Activated T-helper 17 cell treated with anti-CD3 and anti-CD28 coated beads, Interleukin-2, amount 50 U/mL, for 72 hours (primary cell): ENCODE measurements around the gene ITM2C. TPM values are rescaled to one million over a fixed set of nuclear protein-coding genes. Genes with fewer than 3 reads are reported as not detected.

ENCODE experiments used
- ATAC-seq: fragments of 150-1000 bp; cut with Tn5 transposase; replicated peaks from 2 replicates; pipeline ENCODE4 v1.10.0; 2021; ENCODE audit warnings: mild to moderate bottlenecking, moderate library complexity
- H3K27ac Mint-ChIP-seq: one replicate; pipeline ENCODE4 v1.8.0; 2022; ENCODE audit warnings: mixed read lengths
- H3K27me3 Mint-ChIP-seq: one replicate; pipeline ENCODE4 v1.8.0; 2022; ENCODE audit warnings: mixed read lengths
- H3K36me3 Mint-ChIP-seq: one replicate; pipeline ENCODE4 v1.8.0; 2022; ENCODE audit warnings: low read depth, mild to moderate bottlenecking, mixed read lengths
- H3K4me1 Mint-ChIP-seq: one replicate; pipeline ENCODE4 v1.8.0; 2022; ENCODE audit warnings: mixed read lengths
- H3K4me3 Mint-ChIP-seq: one replicate; pipeline ENCODE4 v1.8.0; 2022; ENCODE audit warnings: mild to moderate bottlenecking, mixed read lengths
- H3K9me3 Mint-ChIP-seq: one replicate; pipeline ENCODE4 v1.8.0; 2022; ENCODE audit warnings: mixed read lengths
- total RNA-seq, 2 donors: library from RNA; stranded (reverse); gene quantifications; one replicate each; pipeline ENCODE4 v1.2.3, GENCODE V29; 2022

Gene ITM2C
- total RNA-seq, 2 donors from 2014 or later = 28.7 to 45.0 TPM

DNA sequence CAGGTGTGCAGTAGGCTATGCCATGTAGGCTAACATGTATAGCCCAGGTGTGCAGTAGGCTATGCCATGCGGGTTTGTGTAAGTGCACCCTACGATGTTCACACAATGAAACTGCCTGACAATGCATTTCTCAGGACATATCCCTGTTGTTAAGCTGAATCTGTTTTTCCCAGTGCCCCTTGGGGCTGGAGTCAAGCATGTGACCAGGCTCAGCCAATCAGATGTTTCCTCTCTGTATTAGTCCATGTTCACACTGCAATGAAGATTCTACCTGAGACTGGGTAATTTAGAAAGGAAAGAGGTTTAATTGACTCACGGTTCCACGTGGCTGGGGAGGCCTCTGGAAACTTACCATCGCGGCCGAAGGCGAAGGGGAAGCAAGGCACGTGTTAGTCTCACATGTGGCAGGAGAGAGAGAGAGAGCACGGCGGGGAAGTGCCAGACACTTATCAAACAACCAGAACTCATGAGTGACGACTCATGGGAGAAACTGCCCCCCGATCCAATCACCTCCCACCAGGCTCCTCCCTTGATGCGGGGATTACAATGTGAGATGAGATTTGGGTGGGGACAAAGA is 24.2 kb downstream of the ITM2C start:
- Mint-ChIP-seq H3K9me3 (no peaks in the 10 kb centered on the region), H3K27ac (no peak overlapping the region), H3K36me3 (no peaks in the 10 kb centered on the region), H3K4me3 (no peak overlapping the region), H3K4me1 (no peaks in the 10 kb centered on the region), H3K27me3 (peaks cover 27% of the 10 kb centered on the region)
- no peak for ATAC-seq

GRCh38 chr2:230889911-230890601 is 25.3 kb downstream of the ITM2C start:
- Mint-ChIP-seq H3K9me3 (no peaks in the 10 kb centered on the region), H3K27me3 (peaks cover 27% of the 10 kb centered on the region), H3K27ac (no peak overlapping the region), H3K4me1 (no peaks in the 10 kb centered on the region), H3K4me3 (no peak overlapping the region), H3K36me3 (no peaks in the 10 kb centered on the region)
- ATAC-seq = no peak

DNA sequence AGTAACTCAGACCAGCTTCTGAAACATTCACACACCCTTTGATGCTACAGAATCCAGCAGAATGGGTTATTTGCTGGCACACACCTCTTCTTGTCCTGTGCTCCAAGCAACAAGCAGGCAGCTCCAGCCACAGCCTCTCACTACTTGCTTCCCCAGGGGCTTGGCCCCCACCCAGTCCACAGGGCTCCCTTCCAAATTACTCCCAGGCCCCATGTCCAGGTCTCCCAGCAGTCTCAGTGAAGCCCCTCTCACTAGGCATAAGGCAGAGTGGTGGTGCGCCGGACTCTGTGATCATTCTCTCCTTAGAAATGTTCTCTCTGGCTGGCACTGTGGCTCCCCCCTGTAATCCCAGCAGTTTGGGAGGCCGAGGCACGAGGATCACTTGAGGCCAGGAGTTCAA is 25.9 kb downstream of the ITM2C start:
- Mint-ChIP-seq H3K4me1 (no peaks in the 10 kb centered on the region), H3K36me3 (no peaks in the 10 kb centered on the region), H3K4me3 (no peak overlapping the region), H3K27me3 (peaks cover 22% of the 10 kb centered on the region), H3K27ac (no peak overlapping the region), H3K9me3 (no peaks in the 10 kb centered on the region)
- no peak for ATAC-seq

DNA sequence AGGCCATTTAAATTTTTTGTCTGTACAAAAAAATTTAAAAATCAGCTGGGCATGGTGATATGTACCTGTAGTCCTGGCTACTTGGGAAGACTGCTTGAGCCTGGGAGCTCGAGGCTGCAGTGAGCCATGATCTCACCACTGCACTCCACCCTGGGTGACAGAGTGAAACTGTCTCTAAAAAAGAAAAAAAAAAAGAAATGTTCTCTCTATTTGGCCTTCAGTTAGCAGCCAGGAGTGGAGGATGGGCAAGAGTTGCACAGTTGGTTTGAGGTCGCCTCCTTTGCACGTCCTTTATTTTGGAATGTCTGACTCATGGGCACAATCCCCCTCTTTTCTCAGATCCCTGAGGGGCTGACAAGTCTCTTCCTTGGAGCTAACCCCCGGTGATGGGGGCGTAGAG is 26.3 kb downstream of the ITM2C start:
- Mint-ChIP-seq H3K4me1 (no peaks in the 10 kb centered on the region), H3K4me3 (no peak overlapping the region), H3K27ac (no peak overlapping the region), H3K9me3 (no peaks in the 10 kb centered on the region), H3K27me3 (peaks cover 22% of the 10 kb centered on the region), H3K36me3 (no peaks in the 10 kb centered on the region)
- ATAC-seq = no peak

GRCh38 chr2:230891509-230891908 is 26.8 kb downstream of the ITM2C start:
- no peak for ATAC-seq
- Mint-ChIP-seq H3K27me3 (peaks cover 19% of the 10 kb centered on the region), H3K4me1 (no peaks in the 10 kb centered on the region)

GRCh38 chr2:230893338-230893737 is 28.6 kb downstream of the ITM2C start:
- Mint-ChIP-seq H3K4me1 (no peaks in the 10 kb centered on the region), H3K36me3 (no peaks in the 10 kb centered on the region), H3K27me3 (peaks cover 27% of the 10 kb centered on the region), H3K27ac (no peak overlapping the region), H3K4me3 (no peak overlapping the region), H3K9me3 (no peaks in the 10 kb centered on the region)
- peak; percentile 75 for ATAC-seq

More at GRCh38 chr2:230891509-230891908, 26.8 kb downstream of the ITM2C start:
- H3K4me3 Mint-ChIP-seq = no peak overlapping the region
- no peaks in the 10 kb centered on the region for H3K9me3 Mint-ChIP-seq
- no peaks in the 10 kb centered on the region for H3K36me3 Mint-ChIP-seq
- no peak overlapping the region for H3K27ac Mint-ChIP-seq

- Mint-ChIP-seq H3K27ac (peak overlapping the region; percentile 42), H3K4me3 (no peak overlapping the region), H3K36me3 (no peaks in the 10 kb centered on the region), H3K4me1 (no peaks in the 10 kb centered on the region), H3K27me3 (peaks cover 24% of the 10 kb centered on the region), H3K9me3 (no peaks in the 10 kb centered on the region)
- ATAC-seq = peak; percentile 71
Observed at GRCh38 chr2:230893841-230894781, 29.4 kb downstream of the ITM2C start.

DNA sequence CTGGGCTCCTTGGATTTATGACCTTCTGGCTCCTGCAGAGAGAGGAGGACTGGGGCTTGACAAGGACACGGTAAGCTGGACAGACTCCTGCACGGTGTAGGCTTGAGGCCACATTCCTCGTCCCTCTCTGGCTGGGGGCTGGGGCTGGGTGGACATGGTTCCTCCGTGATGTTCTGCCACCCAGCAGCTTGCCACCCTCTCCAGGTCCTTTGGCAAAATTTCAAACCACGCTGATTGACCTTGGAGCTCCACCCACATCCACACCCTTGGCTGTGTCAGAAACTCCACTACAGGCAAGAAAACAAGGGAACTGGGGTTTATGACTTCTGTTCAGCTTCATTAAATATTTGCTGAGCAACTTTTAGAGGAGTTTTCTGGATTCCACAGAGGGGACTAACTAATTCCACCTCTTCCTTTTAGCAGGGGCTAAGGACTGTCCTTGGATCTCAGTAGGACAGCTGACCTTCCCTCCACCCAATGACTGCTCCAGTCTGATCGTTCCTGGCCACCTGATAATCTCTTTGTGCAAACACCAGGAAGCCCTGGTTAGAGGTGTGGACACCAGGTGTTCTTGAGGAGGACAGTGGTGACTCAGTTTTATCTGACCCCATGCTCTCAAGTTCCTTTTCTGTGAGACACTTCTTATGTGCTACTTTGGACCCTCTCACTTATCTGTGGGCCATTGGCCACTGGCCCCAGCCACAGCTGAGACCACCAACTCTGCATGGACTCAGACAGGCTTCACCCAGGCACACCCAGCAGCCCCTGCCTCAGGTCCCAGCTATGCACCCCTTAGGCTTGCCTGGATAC is 31.0 kb downstream of the ITM2C start:
- Mint-ChIP-seq H3K9me3 (no peaks in the 10 kb centered on the region), H3K27ac (no peak overlapping the region), H3K4me1 (peaks cover 6% of the 10 kb centered on the region), H3K36me3 (no peaks in the 10 kb centered on the region), H3K27me3 (peaks cover 23% of the 10 kb centered on the region), H3K4me3 (no peak overlapping the region)
- no peak for ATAC-seq

DNA sequence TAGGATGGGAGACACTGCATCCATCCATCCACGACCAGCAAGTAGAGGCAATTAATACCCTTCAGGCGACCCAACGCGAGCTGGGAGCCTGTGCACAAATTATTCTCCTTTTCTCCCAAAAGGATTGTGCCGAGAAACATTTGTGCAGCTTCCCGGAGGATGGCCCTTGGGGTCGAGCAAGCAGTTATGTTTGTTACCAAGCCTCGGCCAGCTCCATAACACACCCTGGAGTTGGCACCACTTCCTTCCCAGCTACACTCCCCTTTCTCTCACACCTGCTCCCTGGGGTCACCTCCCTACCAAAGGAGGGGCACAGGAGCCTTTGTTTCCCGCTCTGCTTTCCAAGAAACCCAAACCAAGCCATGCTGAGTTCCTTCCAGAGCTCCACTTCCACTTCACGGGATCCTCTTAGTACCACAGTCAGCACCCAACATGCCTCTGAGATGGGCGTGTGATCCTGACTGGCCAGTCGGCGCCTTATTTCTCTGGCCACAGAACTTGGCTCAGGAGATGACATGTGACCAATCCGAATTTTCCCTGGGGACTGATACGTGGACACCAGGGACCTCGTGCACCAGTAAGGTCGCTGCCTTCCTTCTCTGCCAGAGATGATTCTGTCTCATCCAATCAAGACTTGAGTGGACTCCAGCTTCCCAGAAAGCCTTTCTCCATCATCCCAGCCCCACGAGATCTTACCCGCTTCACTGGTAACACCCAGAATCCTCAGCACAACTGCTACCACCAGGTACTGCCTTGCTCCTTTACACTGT is 31.8 kb downstream of the ITM2C start:
- Mint-ChIP-seq H3K27ac (peak overlapping the region; percentile 53), H3K27me3 (peaks cover 24% of the 10 kb centered on the region), H3K9me3 (no peaks in the 10 kb centered on the region), H3K4me1 (peaks cover 6% of the 10 kb centered on the region), H3K4me3 (no peak overlapping the region), H3K36me3 (no peaks in the 10 kb centered on the region)
- no peak for ATAC-seq

- no peak for ATAC-seq
- H3K27me3 Mint-ChIP-seq = peaks cover 14% of the 10 kb centered on the region
- no peaks in the 10 kb centered on the region for H3K9me3 Mint-ChIP-seq
- peaks cover under 1% of the 10 kb centered on the region for H3K36me3 Mint-ChIP-seq
- no peak overlapping the region for H3K4me3 Mint-ChIP-seq
- H3K27ac Mint-ChIP-seq = no peak overlapping the region
- peaks cover 6% of the 10 kb centered on the region for H3K4me1 Mint-ChIP-seq
Observed at GRCh38 chr2:230898016-230898712, 33.4 kb downstream of the ITM2C start.

DNA sequence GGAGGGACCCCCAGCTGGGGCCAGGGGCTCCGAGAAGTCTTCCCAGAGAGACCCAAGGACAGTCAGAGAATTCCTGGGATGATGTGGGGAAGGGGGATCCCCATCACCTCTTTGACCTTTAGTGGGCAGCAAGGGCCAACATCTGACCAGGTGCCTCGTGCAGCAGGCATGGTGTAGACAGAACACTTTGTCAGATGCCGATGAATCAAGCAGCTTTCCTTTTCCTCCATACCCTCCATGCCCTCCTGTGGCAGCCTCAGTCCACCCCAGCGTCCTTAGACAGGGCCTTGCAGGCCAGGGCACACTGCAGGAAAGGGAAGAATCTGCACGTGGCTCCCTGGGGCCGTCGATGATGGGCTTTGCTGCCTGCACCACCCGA is 34.0 kb downstream of the ITM2C start:
- Mint-ChIP-seq H3K4me1 (peaks cover 6% of the 10 kb centered on the region), H3K27ac (no peak overlapping the region), H3K4me3 (no peak overlapping the region), H3K27me3 (peaks cover 13% of the 10 kb centered on the region), H3K36me3 (peaks cover 5% of the 10 kb centered on the region), H3K9me3 (no peaks in the 10 kb centered on the region)
- ATAC-seq = no peak

DNA sequence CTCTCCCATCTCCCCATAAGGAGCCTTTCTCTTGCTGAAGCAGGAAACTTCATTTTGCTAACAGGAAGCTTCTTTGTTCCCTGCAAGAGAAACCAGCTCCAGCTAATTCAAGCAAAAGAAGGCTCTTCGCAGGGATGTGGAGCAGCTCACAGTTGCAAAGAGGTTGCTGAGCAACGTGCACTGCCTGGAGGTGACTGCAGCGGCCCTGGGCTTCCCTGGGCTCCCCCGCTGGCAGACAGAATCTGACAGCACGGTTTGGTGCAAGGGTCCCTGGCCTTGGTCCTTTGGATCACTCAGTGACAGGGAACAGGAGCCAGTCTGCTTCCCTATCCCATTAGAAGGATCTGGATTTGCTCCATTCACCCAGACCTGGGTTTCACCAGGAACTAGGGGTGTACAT is 34.5 kb downstream of the ITM2C start:
- ATAC-seq = no peak
- Mint-ChIP-seq H3K9me3 (no peaks in the 10 kb centered on the region), H3K36me3 (peaks cover 10% of the 10 kb centered on the region), H3K27me3 (peaks cover 13% of the 10 kb centered on the region), H3K27ac (no peak overlapping the region), H3K4me3 (no peak overlapping the region), H3K4me1 (peaks cover 8% of the 10 kb centered on the region)

- peaks cover 13% of the 10 kb centered on the region for H3K27me3 Mint-ChIP-seq
- H3K4me3 Mint-ChIP-seq = no peak overlapping the region
- no peak overlapping the region for H3K27ac Mint-ChIP-seq
- H3K36me3 Mint-ChIP-seq = peaks cover 15% of the 10 kb centered on the region
- no peaks in the 10 kb centered on the region for H3K9me3 Mint-ChIP-seq
- H3K4me1 Mint-ChIP-seq = peaks cover 12% of the 10 kb centered on the region
- peak; percentile 94 for ATAC-seq
Observed at GRCh38 chr2:230899786-230900185, 35.0 kb downstream of the ITM2C start.
